CD4-positive, alpha-beta T cell treated with Interleukin-6 for 4 hours (primary cell): Measurements from ENCODE around the gene FFAR1.
A peak's percentile ranks its signal among the peaks of the same experiment; 100 is the strongest.

Experiments
- DNase-seq: peaks from one replicate; pipeline ENCODE4 v3.0.0-alpha.2; 2020; ENCODE audit warnings: mixed read lengths

The FFAR1 gene

DNA sequence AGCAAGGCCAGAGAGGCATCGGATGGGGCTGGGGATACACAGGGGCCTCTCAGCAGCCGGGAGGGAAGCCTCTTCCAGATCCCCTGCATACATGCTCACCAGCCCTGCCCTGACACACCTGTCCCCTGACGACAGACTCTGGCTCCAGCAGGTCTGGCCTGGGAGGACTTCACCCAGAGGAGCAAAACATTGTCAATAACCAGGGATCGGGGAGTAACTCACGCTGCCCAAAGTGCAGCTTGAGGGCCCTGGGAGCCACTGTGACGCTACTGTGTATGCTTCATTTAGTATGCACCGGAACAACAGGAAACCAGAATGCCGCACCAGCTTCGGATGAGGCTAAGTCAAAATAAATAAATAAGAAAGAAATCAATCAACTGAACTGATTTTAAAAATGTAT is 31.1 kb upstream of the FFAR1 start:
- DNase-seq, result no peak

DNA sequence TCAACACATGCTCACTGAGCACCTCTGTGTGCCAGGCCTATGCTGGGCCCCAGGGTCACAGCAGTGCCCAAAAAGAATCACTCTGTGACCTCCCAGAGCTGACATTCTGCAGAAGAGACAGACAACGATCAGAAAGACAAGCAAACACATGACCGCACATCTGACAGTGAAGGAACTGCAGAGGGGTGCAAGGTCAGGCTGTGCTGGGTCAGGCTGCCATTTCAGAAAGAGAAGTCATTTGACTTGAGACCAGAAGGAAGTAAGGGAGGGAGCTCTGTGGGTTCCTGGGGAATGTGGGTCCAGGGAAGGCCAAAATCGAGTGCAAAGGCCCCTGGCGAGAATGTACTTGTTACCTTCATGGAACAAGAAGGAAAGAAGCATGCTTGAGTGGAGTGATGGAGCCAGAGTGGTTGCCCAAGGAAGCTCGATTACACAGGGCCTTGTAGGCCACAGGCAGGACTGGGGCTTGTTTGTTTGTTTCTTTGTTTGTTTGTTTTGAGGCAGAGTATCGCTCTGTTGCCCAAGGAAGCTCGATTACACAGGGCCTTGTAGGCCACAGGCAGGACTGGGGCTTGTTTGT is 30.1 kb upstream of the FFAR1 start:
- DNase-seq, result no peak

DNA sequence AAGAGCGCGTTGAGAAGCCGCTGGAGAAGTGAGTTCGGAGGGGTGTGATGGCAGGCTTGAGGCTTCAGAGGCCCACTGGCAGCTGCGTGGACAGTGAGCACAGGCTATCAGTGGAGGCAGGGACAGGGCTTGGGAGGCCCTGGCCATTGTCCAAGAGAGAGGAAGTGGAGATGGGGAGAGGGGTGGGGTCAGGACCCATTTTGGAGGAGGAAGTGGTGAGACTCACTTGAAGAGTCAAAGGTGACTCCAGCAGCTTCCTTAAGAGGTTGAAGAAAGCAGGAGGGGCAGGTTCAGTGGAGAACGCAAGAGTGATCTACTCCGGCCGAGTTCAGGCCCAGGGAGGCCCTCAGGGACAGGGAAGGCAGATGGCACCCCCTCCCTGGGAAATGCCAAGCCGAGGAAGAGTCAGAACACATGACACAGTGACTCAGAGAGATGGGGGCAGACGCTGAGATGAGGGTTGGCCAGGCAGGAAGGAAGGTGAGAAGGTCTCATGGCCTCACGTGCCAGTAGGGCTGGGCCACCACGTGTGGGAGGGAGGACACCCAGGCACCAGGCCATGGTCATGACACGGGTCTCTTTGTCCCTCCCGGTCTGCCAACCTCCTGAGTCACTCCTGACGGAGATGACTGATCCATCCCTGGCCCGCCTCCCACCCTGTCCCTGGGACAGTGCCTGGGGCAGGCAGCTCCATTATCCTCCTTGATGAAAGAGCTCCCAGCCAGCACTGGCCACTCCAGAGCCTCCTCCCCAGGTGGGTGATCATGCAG is 28.8 kb upstream of the FFAR1 start:
- no peak for DNase-seq

DNA sequence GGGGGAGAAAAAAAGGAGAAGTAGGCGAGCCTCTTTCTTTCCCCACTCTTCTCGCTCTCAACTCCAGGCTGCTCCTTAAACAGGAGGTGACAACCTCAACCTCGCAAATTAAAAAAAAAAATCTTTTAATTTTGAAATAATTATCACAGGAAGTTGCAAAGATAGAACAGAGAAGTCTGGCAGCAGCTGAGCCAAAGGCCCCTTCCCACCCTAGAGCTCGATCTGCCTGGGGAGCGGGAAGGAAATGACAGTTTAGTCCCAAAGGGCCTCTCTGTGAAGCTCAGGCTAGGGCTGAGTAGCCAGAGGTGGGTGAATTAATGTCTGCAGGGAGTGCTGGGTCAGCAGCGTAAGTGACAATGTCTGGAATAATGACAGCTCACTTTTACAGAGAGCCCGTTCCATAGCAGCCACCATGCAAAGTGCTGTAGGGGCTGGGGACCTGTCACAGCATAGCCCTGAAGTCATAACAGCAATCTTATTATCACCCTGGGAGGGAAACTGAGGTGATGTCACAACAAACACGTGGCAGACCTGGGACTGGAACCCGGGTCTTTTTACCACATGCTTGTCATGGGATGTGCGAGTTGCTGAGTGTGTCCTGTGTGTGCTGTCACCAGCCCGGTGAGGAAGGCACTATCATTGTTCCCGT is 27.5 kb upstream of the FFAR1 start:
- DNase-seq, result no peak

DNA sequence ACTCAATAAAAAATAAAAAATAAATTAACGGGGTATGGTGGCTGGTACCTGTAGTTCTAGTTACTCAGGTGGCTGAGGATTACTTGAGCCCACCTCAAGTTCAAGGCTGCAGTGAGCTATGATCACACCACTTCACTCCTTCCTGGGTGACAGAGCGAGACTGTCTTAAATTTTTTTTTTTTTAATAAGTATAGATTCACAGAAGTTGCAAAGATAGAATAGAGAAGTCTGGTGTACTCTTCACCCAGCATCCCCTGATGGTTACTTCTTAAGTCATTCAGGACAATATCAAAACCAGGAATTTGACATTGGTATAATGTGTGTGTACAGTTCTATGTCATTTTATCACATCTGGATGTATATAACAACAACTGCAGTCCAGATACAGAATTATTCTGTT is 26.4 kb upstream of the FFAR1 start:
- no peak for DNase-seq

DNA sequence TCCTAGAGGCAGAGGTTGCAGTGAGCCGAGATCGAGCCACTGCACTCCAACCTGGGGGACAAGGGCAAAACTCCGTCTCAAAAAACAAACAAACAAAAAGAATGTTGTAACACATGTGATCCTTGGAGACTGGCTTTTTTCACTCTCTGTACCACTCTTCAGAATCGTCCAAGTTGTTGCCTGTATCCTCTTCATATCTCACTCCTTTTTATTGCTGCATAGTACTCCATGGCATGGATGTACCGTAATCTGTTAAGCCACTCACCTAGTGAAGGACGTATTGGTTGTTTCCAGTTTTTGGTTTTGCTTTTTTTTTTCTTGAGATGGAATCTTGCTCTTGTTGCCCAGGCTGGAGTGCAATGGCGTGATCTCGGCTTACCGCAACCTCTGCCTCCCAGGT is 25.7 kb upstream of the FFAR1 start:
- DNase-seq, result no peak

DNA sequence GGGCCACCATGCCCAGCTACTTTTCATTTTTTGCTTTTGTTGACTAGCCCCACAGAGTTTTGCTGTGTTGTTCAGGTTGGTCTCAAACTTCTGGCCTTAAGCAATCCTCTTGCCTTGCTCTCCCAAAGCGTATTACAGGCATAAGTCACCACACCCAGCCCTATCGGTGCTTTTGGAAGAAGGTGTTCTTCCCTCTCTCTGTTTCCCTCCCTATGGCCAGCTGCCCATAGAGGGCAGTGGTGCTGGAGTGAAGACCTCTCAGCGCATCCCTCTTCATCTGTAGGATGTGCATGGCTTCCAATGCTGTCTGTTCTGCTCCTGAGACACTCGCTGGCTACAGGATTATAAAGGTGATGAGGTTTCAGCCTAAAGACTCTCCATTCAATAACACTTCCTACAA is 20.1 kb upstream of the FFAR1 start:
- DNase-seq, result no peak

DNA sequence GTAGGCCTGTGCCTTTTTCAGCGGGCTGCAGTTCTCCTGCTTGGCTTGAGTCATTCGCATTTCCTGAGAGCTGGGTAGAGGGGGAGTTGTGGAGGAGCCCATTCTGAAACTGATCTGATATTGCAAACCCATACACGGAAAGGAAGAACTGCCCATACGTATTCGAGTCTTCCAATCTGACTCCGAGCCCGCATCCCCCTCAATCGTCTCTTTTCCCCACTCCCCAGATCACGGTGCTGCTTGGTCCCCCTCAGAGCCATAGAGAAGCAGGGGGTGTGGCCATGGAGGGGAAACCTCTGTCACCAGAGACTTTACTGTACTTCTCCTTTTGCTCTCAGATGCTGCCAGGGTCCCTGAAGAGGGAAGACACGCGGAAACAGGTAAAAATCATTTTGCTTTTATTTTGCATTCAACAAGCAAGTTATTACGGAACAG is 18.8 kb upstream of the FFAR1 start, which contains the start of gene CD22:
Gene CD22, plus strand, starts transcription at position 337 of the 435 bp plus-strand sequence. CDS start 2,854 bp downstream, outside the sequence.
- DNase-seq, result no peak

DNA sequence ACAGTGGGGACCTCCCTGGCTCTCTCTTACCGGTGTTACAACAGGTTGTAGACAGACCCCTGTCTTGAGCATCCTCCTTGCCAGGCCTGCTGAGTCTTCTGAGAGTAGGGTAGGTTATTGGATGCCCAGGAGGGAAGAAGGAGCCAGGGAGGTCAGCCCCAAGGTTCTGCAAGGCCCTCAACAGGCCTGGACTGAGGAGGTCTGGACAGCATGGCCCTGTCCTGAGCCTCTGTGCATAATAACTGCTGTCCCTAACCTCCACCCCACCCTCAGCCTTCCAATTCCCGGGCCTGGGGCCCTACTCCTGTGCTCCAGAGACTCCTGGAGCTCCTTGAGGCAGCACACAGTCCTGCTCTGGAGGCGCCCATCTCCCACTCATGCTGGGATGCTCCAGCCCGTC is 18.4 kb upstream of the FFAR1 start:
- DNase-seq, result no peak

DNA sequence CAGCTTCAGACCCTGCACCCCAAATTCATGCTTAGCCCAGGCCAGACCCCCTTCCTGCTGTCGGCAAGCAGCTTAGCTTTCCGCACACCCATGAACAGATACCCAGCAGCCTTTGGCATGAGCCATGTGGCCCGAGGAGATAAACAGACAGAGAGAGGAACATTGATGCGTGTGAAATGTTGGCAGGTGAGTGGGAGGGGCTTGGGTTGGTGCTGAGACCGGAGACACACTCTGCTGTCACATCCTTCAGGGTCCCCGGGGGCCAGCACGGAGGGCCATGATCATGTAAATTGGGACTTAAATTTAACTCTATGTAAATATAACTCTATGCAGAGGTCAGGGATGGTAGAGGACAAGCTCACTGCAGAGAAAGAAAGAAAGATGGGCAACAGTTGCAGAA is 17.2 kb upstream of the FFAR1 start:
- DNase-seq, result no peak

DNA sequence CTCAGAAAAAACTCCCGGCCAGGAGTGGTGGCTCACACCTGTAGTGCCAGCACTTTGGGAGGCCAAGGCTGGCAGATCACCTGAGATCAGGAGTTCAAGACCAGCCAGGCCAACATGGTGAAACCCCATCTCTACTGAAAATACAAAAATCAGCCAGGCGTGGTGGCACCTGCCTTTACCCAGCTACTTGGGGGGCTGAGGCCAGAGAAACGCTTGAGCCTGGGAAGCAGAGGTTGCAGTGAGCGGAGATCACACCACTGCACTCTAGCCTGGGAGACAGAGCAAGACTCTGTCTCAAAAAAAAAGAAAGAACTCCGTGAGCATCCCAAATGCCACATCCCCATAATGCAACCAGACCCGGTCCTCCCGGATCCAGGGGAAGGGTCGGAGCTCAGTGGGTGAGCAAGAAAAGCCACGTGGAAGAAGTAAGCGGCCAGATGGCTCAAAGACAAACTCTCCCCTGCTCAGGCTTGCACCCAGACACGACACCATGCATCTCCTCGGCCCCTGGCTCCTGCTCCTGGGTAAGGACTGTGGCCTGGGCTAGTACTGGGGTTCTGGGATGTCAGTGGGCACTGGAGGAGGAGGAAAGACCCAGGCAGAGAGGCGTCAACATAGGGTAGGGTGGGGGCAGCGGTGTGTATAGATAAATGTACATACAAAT is 16.0 kb upstream of the FFAR1 start:
- no peak for DNase-seq

DNA sequence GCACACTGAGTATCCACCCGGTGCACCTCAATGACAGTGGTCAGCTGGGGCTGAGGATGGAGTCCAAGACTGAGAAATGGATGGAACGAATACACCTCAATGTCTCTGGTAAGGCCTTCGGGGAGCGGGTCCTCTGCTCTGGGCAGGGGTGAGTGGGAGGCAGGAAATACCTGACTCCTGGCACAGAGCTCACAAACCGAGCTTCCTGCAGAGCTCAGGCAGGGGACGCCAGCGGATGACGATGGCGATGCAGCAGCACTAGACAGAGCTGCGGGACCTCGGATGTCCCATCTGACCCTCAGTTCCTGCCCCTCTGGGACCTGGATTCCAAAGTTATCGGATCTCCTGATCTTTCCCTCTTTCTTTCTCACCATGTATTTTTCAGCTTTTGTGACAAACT is 14.9 kb upstream of the FFAR1 start:
- peak; percentile 58 for DNase-seq

DNA sequence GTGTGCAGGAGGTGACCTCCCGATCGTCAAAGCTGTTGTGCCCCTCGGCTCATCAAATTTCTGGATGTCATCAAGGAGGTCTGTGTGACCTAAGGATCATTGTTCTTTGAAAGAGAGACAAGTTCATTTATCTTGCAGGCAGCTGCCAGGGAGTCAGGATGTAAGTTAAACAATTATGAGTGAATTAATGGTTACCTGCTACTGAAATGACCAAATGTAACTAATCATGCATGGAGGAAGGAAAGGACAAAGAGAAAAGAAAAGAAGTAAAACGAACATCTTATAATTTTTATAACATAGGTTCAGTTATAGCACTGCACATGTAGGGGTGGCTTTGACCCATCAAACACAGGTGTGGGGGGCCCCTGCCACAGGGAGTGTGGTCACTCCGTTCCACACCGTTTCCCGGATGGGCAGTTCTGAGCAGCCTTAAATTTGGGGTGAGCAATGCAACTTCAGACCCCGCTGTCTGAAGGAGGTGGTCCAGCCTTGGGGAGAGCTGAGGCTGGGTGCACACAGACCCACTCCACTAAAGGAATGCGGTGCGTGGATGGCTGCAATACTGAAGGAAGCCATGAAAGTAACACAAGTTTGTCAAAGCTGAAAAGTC is 13.5 kb upstream of the FFAR1 start:
- no peak for DNase-seq

DNA sequence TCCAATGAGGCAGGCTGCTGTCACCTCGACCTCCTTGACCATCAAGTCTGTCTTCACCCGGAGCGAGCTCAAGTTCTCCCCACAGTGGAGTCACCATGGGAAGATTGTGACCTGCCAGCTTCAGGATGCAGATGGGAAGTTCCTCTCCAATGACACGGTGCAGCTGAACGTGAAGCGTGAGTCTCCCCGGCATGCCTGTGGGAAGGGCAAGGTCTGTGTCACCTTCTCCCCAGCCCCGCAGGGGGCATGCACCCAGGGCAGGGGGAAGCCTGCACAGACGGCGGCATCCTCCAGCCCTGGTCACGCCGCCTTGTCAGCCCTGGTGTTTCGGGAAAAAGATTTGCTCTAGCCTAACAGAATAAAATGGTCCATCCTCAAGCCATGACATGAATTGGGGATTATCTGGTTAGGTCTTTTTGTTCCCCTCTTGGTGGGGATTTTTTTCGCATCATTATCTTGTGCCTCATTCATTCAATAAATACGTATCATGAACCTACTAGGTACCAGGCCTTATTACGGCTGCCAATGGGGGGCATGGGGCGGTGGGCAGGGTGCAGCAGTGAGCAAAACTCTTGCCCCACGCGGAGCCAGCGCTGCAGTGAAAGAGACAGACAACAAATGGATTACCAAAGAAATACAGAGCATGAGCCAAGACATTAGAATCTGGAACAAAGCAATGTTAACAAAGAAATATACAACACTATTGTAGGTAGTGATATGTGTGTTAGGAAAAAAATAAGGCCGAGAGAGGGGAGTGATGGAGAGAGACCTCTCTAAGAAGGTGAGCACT is 11.3 kb upstream of the FFAR1 start:
- no peak for DNase-seq

DNA sequence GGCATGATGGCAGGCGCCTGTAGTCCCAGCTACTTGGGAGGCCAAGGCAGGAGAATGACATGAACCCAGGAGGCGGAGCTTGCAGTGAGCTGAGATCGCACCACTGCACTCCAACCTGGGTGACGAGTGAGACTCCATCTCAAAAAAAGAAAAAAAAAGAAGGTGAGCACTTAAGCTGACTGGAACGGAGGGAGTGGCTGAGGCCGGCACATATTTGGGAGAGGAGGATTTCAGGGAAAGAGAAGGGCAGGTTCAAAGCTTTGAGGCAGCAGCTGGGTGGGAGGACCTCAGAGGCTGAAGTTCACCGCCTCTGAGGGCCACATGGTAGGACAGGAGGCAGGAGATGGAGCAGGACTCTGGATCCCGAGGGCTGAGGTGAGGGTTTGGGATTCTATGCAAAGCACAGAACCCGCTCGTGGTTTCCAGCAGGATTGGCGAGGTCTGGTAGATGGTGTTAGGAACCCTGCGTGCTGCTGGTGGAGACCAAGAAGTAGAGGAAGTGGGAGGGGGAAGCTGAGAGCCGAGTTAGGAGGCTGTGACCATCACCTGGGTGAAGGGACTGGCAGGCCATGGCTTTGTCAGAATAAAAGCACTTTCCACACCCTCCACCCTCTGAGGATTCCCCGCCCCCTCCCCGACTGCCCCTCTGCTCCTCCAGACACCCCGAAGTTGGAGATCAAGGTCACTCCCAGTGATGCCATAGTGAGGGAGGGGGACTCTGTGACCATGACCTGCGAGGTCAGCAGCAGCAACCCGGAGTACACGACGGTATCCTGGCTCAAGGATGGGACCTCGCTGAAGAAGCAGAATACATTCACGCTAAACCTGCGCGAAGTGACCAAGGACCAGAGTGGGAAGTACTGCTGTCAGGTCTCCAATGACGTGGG is 10.4 kb upstream of the FFAR1 start:
- no peak for DNase-seq

DNA sequence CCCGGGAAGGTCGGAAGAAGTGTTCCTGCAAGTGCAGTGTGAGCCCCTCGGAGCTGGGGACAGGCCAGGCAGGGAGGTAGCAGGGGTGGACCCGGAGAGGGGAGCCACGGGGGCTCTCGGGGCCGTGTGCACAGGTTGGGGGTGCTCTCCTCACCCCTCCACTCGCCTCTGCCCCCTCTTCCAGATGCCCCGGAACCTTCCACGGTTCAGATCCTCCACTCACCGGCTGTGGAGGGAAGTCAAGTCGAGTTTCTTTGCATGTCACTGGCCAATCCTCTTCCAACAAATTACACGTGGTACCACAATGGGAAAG is 9.8 kb upstream of the FFAR1 start:
- no peak for DNase-seq

DNA sequence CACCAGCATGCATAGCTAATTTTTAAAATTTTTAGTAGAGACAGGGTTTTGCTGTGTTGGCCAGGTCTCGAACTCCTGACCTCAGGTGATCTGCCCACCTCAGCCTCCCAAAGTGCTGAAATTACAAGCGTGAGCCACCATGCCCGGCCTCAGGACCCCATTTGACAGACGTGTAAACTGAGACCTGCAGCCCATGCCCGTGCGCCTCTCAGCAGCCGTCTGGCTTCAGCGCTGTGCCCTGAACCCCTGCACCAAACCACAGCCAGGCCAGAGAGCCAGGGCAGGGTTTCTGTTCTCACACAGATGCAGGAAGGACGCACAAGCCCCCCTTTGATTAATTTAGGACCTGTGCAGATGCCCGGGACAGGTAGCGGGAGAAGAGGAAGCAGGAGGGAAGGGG is 7.3 kb upstream of the FFAR1 start:
- DNase-seq, result no peak

DNA sequence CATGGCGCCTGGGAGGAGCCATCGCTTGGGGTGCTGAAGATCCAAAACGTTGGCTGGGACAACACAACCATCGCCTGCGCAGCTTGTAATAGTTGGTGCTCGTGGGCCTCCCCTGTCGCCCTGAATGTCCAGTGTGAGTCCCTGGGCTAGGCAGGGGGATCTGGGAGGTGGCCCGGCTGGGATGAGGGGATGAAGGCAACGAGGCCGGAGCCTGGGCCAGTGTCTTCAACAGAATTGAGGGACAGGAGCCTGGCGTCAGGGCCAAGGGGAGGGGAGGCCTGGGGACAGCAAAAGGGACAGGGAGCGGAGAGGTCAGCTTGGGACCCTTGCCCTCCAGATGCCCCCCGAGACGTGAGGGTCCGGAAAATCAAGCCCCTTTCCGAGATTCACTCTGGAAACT is 6.7 kb upstream of the FFAR1 start:
- no peak for DNase-seq

DNA sequence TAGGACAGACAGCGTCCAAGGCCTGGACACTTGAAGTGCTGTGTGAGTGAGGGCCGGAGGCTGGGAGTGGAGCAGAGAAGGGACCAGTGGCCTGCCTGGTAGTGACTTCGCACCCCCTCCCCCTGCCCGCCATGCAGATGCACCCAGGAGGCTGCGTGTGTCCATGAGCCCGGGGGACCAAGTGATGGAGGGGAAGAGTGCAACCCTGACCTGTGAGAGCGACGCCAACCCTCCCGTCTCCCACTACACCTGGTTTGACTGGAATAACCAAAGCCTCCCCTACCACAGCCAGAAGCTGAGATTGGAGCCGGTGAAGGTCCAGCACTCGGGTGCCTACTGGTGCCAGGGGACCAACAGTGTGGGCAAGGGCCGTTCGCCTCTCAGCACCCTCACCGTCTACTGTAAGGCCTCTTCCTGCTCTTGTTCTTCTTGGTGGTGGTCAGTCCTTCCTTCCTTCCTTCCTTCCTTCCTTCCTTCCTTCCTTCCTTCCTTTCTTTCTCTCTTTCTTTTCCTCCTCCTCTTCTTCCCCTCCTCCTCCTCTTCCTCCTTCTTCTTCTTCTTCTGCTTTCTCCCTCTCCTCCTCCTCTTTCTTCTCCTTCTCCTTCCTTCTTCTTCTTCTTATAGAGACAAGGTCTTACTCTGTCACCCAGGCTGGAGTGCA is 6.0 kb upstream of the FFAR1 start:
- DNase-seq, result no peak

DNA sequence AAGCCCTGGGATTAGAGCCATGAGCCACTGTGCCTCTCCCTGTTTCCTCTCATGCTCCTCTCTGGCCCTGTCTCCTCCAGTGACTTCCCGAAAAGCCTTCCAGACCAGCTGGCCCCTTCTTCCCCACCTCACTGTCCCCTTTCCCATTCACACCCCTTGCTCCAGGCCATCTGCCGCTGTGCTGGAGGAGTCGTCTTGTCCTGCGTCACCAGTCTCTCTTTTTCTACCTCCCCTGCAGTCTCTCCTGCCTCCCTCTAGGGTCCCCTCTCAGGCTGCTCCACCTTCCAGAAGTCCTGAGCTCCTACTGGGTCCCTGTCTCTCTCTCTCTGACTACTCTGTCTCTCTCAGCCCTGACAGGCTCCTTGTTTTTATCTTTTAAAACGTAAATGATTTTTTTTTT is 5.3 kb upstream of the FFAR1 start:
- no peak for DNase-seq

DNA sequence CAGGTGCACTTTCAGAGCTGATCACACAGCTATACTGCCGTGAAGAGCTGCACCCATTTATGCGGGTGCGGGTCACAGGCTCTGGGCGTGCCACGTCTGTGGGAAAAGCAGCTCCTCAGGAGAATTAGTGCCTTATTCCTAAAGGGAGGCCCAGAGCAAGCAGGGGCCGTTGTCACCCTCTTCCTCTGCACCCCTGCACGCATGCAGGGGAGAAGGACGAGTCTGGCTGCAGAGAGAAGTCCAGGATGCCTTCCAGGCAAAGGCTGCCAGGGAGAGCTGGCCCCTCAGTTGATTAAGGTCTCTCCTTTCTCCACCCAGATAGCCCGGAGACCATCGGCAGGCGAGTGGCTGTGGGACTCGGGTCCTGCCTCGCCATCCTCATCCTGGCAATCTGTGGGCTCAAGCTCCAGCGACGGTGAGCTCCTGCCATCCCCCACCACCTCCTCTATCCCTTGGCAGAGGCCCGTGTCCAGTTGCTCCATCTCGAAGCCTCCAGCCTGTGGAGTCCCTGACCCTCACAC is 3.1 kb upstream of the FFAR1 start:
- DNase-seq, result no peak
